Left renal pelvis (tissue), 4 donors: ENCODE results near the gene OR2F2. TPM values are rescaled to one million over a fixed set of nuclear protein-coding genes. Genes with fewer than 3 reads are reported as not detected.

Experiments
- DNase-seq, 4 donors: peaks; one replicate each; pipeline ENCODE4 v3.0.0-alpha.2; 2013; ENCODE audit warnings: low read depth in 4 of 4, low spot score in 3 of 4
- polyA plus RNA-seq, 4 donors: library from polyadenylated mRNA; unstranded; fragments of 120-200 nt; gene quantifications; one replicate each; pipeline ENCODE4 v1.2.1, GENCODE V29; 2013; ENCODE audit not compliant: insufficient read length in 4 of 4

The OR2F2 gene
- polyA plus RNA-seq, 4 donors, result not detected

- DNase-seq, result no peak
Observed at GRCh38 chr7:143913945-143914615, 21.0 kb upstream of the OR2F2 start.

- DNase-seq, result no peak
Observed at GRCh38 chr7:143914938-143915652, 19.9 kb upstream of the OR2F2 start.

- DNase-seq, result no peak
Observed at GRCh38 chr7:143924851-143925250, 10.2 kb upstream of the OR2F2 start.

- DNase-seq, result no peak
Observed at GRCh38 chr7:143929224-143929920, 5.7 kb upstream of the OR2F2 start.

GRCh38 chr7:143931739-143932138, 3.3 kb upstream of the OR2F2 start:
- DNase-seq, result no peak

- DNase-seq, result no peak
Observed at GRCh38 chr7:143936087-143937009, 1.3 kb downstream of the OR2F2 start.

GRCh38 chr7:143938379-143939243, 3.6 kb downstream of the OR2F2 start:
- DNase-seq, result no peak

- DNase-seq, result no peak
Observed at GRCh38 chr7:143945423-143945822, 10.4 kb downstream of the OR2F2 start.

- no peak for DNase-seq
Observed at GRCh38 chr7:143947111-143947510, 12.1 kb downstream of the OR2F2 start.

- DNase-seq, result no peak
Observed at GRCh38 chr7:143948733-143949132, 13.7 kb downstream of the OR2F2 start.

- no peak for DNase-seq
Observed at GRCh38 chr7:143953421-143953820, 18.4 kb downstream of the OR2F2 start.

GRCh38 chr7:143954135-143954534, 19.1 kb downstream of the OR2F2 start:
- DNase-seq, result no peak

- no peak for DNase-seq
Observed at GRCh38 chr7:143954544-143954943, 19.5 kb downstream of the OR2F2 start, which contains the start of gene OR2F1. Gene OR2F1, plus strand, starts transcription at chr7:143954844. Its CDS starts 5,127 bp downstream, at chr7:143959971.

GRCh38 chr7:143958781-143959180, 23.7 kb downstream of the OR2F2 start:
- no peak for DNase-seq

GRCh38 chr7:143960813-143961610, 26.0 kb downstream of the OR2F2 start:
- DNase-seq, result no peak

- no peak for DNase-seq
Observed at GRCh38 chr7:143965280-143965679, 30.2 kb downstream of the OR2F2 start.

GRCh38 chr7:143967398-143967797, 32.4 kb downstream of the OR2F2 start:
- DNase-seq, result no peak

GRCh38 chr7:143973870-143974416, 38.9 kb downstream of the OR2F2 start:
- DNase-seq, result no peak
